ENCODE results near the gene MFAP5. TPM values are rescaled to one million over a fixed set of nuclear protein-coding genes. Genes with fewer than 3 reads are reported as not detected.
A peak's percentile ranks its signal among the peaks of the same experiment; 100 is the strongest.

Gene MFAP5
- total RNA-seq, 1 donor: 57.9 TPM

- H3K9me3 ChIP-seq (ENCODE audit: low read depth, low read length): no peaks in the 10 kb centered on the region
- no peak overlapping the region for H2AFZ ChIP-seq (ENCODE audit: low read length)
- H3K27me3 ChIP-seq (ENCODE audit: insufficient read depth, low read length): no peaks in the 10 kb centered on the region
- no peak overlapping the region for H3K4me2 ChIP-seq (ENCODE audit: insufficient read depth, low read length)
- no peaks in the 10 kb centered on the region for H3K79me2 ChIP-seq (ENCODE audit: insufficient read depth, low read length)
- TF ChIP-seq CTCF (IDR thresholded peaks at IDR 0.05; ENCODE audit: extremely low read depth, low read depth, low read length): no peak
- no peaks in the 10 kb centered on the region for H3K36me3 ChIP-seq (ENCODE audit: insufficient read depth, low read length)
- H3K4me1 ChIP-seq (ENCODE audit: insufficient read depth, low read length): peaks cover 5% of the 10 kb centered on the region
- no peak overlapping the region for H3K27ac ChIP-seq (ENCODE audit: low read depth, low read length)
- H3K4me3 ChIP-seq (ENCODE audit: insufficient read depth, low read length): no peak overlapping the region
- no peaks in the 10 kb centered on the region for H4K20me1 ChIP-seq (ENCODE audit: insufficient read depth, low read length)
- no peak for DNase-seq (ENCODE audit: insufficient read length, low spot score, missing footprints)
Measured at GRCh38 chr12:8665759-8666158, 3.1 kb upstream of the MFAP5 start.

GRCh38 chr12:8664228-8664913 lies 1.7 kb upstream of the MFAP5 start:
- Histone ChIP-seq H4K20me1 (ENCODE audit: insufficient read depth, low read length) (no peaks in the 10 kb centered on the region), H3K27ac (ENCODE audit: low read depth, low read length) (no peak overlapping the region), H3K79me2 (ENCODE audit: insufficient read depth, low read length) (no peaks in the 10 kb centered on the region), H3K36me3 (ENCODE audit: insufficient read depth, low read length) (no peaks in the 10 kb centered on the region), H3K9me3 (ENCODE audit: low read depth, low read length) (no peaks in the 10 kb centered on the region), H3K4me3 (ENCODE audit: insufficient read depth, low read length) (no peak overlapping the region), H3K4me1 (ENCODE audit: insufficient read depth, low read length) (peaks cover 5% of the 10 kb centered on the region), H3K27me3 (ENCODE audit: insufficient read depth, low read length) (no peaks in the 10 kb centered on the region), H3K4me2 (ENCODE audit: insufficient read depth, low read length) (no peak overlapping the region), H2AFZ (ENCODE audit: low read length) (peak overlapping the region; percentile 1)
- no peak for DNase-seq (ENCODE audit: insufficient read length, low spot score, missing footprints)
- no peak for TF ChIP-seq CTCF (IDR thresholded peaks at IDR 0.05; ENCODE audit: extremely low read depth, low read depth, low read length)

- no peaks in the 10 kb centered on the region for H3K9me3 ChIP-seq (ENCODE audit: low read depth, low read length)
- H3K27ac ChIP-seq (ENCODE audit: low read depth, low read length): no peak overlapping the region
- no peaks in the 10 kb centered on the region for H3K79me2 ChIP-seq (ENCODE audit: insufficient read depth, low read length)
- no peak for TF ChIP-seq CTCF (IDR thresholded peaks at IDR 0.05; ENCODE audit: extremely low read depth, low read depth, low read length)
- no peak overlapping the region for H3K4me3 ChIP-seq (ENCODE audit: insufficient read depth, low read length)
- H3K4me2 ChIP-seq (ENCODE audit: insufficient read depth, low read length): peak overlapping the region; percentile 53
- no peaks in the 10 kb centered on the region for H4K20me1 ChIP-seq (ENCODE audit: insufficient read depth, low read length)
- H3K27me3 ChIP-seq (ENCODE audit: insufficient read depth, low read length): no peaks in the 10 kb centered on the region
- no peak overlapping the region for H2AFZ ChIP-seq (ENCODE audit: low read length)
- H3K4me1 ChIP-seq (ENCODE audit: insufficient read depth, low read length): peaks cover 20% of the 10 kb centered on the region
- H3K36me3 ChIP-seq (ENCODE audit: insufficient read depth, low read length): no peaks in the 10 kb centered on the region
- no peak for DNase-seq (ENCODE audit: insufficient read length, low spot score, missing footprints)
Measured at GRCh38 chr12:8661751-8662150, 875 bp downstream of the MFAP5 start.

- no peaks in the 10 kb centered on the region for H3K79me2 ChIP-seq (ENCODE audit: insufficient read depth, low read length)
- H4K20me1 ChIP-seq (ENCODE audit: insufficient read depth, low read length): no peaks in the 10 kb centered on the region
- H3K27ac ChIP-seq (ENCODE audit: low read depth, low read length): no peak overlapping the region
- peak overlapping the region; percentile 53 for H3K4me2 ChIP-seq (ENCODE audit: insufficient read depth, low read length)
- no peak for DNase-seq (ENCODE audit: insufficient read length, low spot score, missing footprints)
- H3K27me3 ChIP-seq (ENCODE audit: insufficient read depth, low read length): no peaks in the 10 kb centered on the region
- H3K36me3 ChIP-seq (ENCODE audit: insufficient read depth, low read length): no peaks in the 10 kb centered on the region
- TF ChIP-seq CTCF (IDR thresholded peaks at IDR 0.05; ENCODE audit: extremely low read depth, low read depth, low read length): no peak
- H3K4me1 ChIP-seq (ENCODE audit: insufficient read depth, low read length): peaks cover 20% of the 10 kb centered on the region
- H3K9me3 ChIP-seq (ENCODE audit: low read depth, low read length): no peaks in the 10 kb centered on the region
- H2AFZ ChIP-seq (ENCODE audit: low read length): peak overlapping the region; percentile 33
- H3K4me3 ChIP-seq (ENCODE audit: insufficient read depth, low read length): no peak overlapping the region
Measured at GRCh38 chr12:8661016-8661415, 1.6 kb downstream of the MFAP5 start.
